IMR-90 (cell line): Measurements from ENCODE around the gene STAG1. TPM values are rescaled to one million over a fixed set of nuclear protein-coding genes. Genes with fewer than 3 reads are reported as not detected.
A peak's percentile ranks its signal among the peaks of the same experiment; 100 is the strongest.

ENCODE experiments used
- ATAC-seq: fragments of 200-7000 bp; cut with Tn5 transposase; 2 replicates; pipeline ENCODE4 v1.9.1; 2020; ENCODE audit warnings: low read depth, mild to moderate bottlenecking, moderate library complexity
- BruUV-seq: library from RNA; stranded (reverse); fragments of 400-500 nt; replicated peaks from 2 replicates; lab custom pipeline; 2021; lab: Mats Ljungman, UMichigan
- CTCF ChIA-PET: fragments of 300-600 bp; formaldehyde crosslinking; extraction: SDS; loops from one replicate; lab custom pipeline; 2021; ENCODE audit warnings: antibody characterized with exemption; lab: Yijun Ruan, JAX
- POLR2A ChIA-PET: fragments of 300-600 bp; sonication (Branson Sonifier 250); formaldehyde crosslinking; loops from one replicate; lab custom pipeline; 2022; ENCODE audit warnings: antibody characterized with exemption; ENCODE audit not compliant: unreplicated experiment; lab: Charles Lee
- DNase-seq: peaks from one replicate; pipeline ENCODE4 v3.0.0; 2013
- H2AFZ ChIP-seq: replicated peaks from 2 replicates; pipeline ENCODE3; 2013; ENCODE audit warnings: low read length, mild to moderate bottlenecking; ENCODE audit not compliant: poor library complexity
- H2AK5ac ChIP-seq: 2 replicates; pipeline ENCODE4 v1.6.1; 2013; ENCODE audit warnings: low read depth, low read length, inconsistent platforms
- H2AK9ac ChIP-seq: replicated peaks from 2 replicates; pipeline ENCODE3; 2013; ENCODE audit warnings: mild to moderate bottlenecking, low read depth, low read length, moderate library complexity; ENCODE audit not compliant: poor library complexity
- H2BK120ac ChIP-seq: 2 replicates; pipeline ENCODE4 v1.6.1; 2013; ENCODE audit warnings: low read depth, low read length, inconsistent platforms
- H2BK15ac ChIP-seq: 3 replicates; pipeline ENCODE4 v1.6.1; 2013; ENCODE audit warnings: low read depth, low read length, inconsistent platforms
- H2BK20ac ChIP-seq: 2 replicates; pipeline ENCODE4 v1.6.1; 2013; ENCODE audit warnings: low read depth, mild to moderate bottlenecking, inconsistent platforms, low read length, moderate library complexity
- H2BK5ac ChIP-seq: 2 replicates; pipeline ENCODE4 v1.6.1; 2013; ENCODE audit warnings: mild to moderate bottlenecking, low read depth, low read length, inconsistent platforms; ENCODE audit not compliant: poor library complexity, severe bottlenecking
- H3K14ac ChIP-seq: replicated peaks from 2 replicates; pipeline ENCODE4 v1.6.1; 2013; ENCODE audit warnings: low read depth, low read length, inconsistent platforms
- H3K18ac ChIP-seq: 2 replicates; pipeline ENCODE4 v1.6.1; 2013; ENCODE audit warnings: low read depth, low read length, control low read depth
- H3K23ac ChIP-seq: 2 replicates; pipeline ENCODE4 v1.6.1; 2013; ENCODE audit warnings: low read depth, low read length, inconsistent platforms
- H3K27ac ChIP-seq: 2 replicates; pipeline ENCODE4 v1.5.1; 2013; ENCODE audit warnings: mild to moderate bottlenecking, control low read depth, low read length; ENCODE audit not compliant: insufficient read depth
- H3K27me3 ChIP-seq: 2 replicates; pipeline ENCODE4 v1.6.1; 2013; ENCODE audit warnings: low read length; ENCODE audit not compliant: control insufficient read depth, insufficient read depth
- H3K36me3 ChIP-seq: 2 replicates; pipeline ENCODE4 v1.6.1; 2013; ENCODE audit warnings: low read length, mixed read lengths; ENCODE audit not compliant: control insufficient read depth, insufficient read depth
- H3K4ac ChIP-seq: 2 replicates; pipeline ENCODE4 v1.6.1; 2013; ENCODE audit warnings: low read depth, low read length, inconsistent platforms
- H3K4me1 ChIP-seq: 2 replicates; pipeline ENCODE4 v1.6.1; 2013; ENCODE audit warnings: low read length, mixed read lengths; ENCODE audit not compliant: control insufficient read depth, insufficient read depth
- H3K4me2 ChIP-seq: 2 replicates; pipeline ENCODE4 v1.6.1; 2013; ENCODE audit warnings: low read depth, mild to moderate bottlenecking, control low read depth, low read length, moderate library complexity
- H3K4me3 ChIP-seq: 2 replicates; pipeline ENCODE4 v1.5.1; 2013; ENCODE audit warnings: low read depth, mild to moderate bottlenecking, control low read depth, low read length, moderate library complexity; ENCODE audit not compliant: insufficient read depth
- H3K56ac ChIP-seq: 2 replicates; pipeline ENCODE4 v1.6.1; 2013; ENCODE audit warnings: low read length, inconsistent platforms; ENCODE audit not compliant: insufficient read depth; ENCODE audit errors: extremely low read depth
- H3K79me1 ChIP-seq, 2 experiments: 2 replicates each; pipeline ENCODE4 v1.6.1; 2013; ENCODE audit warnings: low read length in 2 of 2, inconsistent platforms in 1 of 2, low read depth in 1 of 2
- H3K9ac ChIP-seq: 2 replicates; pipeline ENCODE4 v1.6.1; 2013; ENCODE audit warnings: low read depth, low read length, control low read depth
- H3K9me1 ChIP-seq: 2 replicates; pipeline ENCODE4 v1.6.1; 2013; ENCODE audit warnings: low read length, inconsistent platforms; ENCODE audit not compliant: insufficient read depth
- H3K9me3 ChIP-seq: 2 replicates; pipeline ENCODE4 v1.6.1; 2013; ENCODE audit warnings: low read length; ENCODE audit not compliant: control insufficient read depth, insufficient read depth
- H4K20me1 ChIP-seq: 2 replicates; pipeline ENCODE4 v1.6.1; 2013; ENCODE audit warnings: low read length, inconsistent platforms; ENCODE audit not compliant: insufficient read depth
- H4K5ac ChIP-seq: 2 replicates; pipeline ENCODE4 v1.6.1; 2013; ENCODE audit warnings: mild to moderate bottlenecking, low read depth, low read length, control low read depth
- H4K8ac ChIP-seq, 2 experiments: 2 replicates each; pipeline ENCODE4 v1.6.1; 2013; ENCODE audit warnings: low read depth in 2 of 2, low read length in 2 of 2, control low read depth in 1 of 2, inconsistent platforms in 1 of 2
- H4K91ac ChIP-seq: 2 replicates; pipeline ENCODE4 v1.6.1; 2013; ENCODE audit warnings: low read depth, low read length, inconsistent platforms; ENCODE audit not compliant: insufficient read depth
- BHLHE40 ChIP-seq: fragments of 150-350 bp; IDR thresholded peaks from 2 replicates; pipeline ENCODE4 v1.6.1; 2016; ENCODE audit warnings: mild to moderate bottlenecking, low read depth, low read length
- CEBPB ChIP-seq: IDR thresholded peaks from 2 replicates; pipeline ENCODE4 v1.6.1; 2012; ENCODE audit warnings: low read depth, low read length, improper control_type of control experiment
- CHD1 ChIP-seq: IDR thresholded peaks from 2 replicates; pipeline ENCODE4 v1.6.1; 2012; ENCODE audit warnings: low read depth, low read length, improper control_type of control experiment
- ELK1 ChIP-seq: fragments of 150-350 bp; IDR thresholded peaks from 2 replicates; pipeline ENCODE4 v1.6.1; 2016; ENCODE audit warnings: low read depth, mild to moderate bottlenecking, low read length, moderate library complexity, borderline replicate concordance
- FOS ChIP-seq: fragments of 150-350 bp; IDR thresholded peaks from 2 replicates; pipeline ENCODE4 v1.6.1; 2016; ENCODE audit warnings: low read depth, low read length
- MAFK ChIP-seq: IDR thresholded peaks from 2 replicates; pipeline ENCODE4 v1.6.1; 2012; ENCODE audit warnings: low read depth, low read length, improper control_type of control experiment
- MAZ ChIP-seq: IDR thresholded peaks from 2 replicates; pipeline ENCODE4 v1.6.1; 2012; ENCODE audit warnings: low read depth, mild to moderate bottlenecking, low read length, improper control_type of control experiment, moderate library complexity, borderline replicate concordance
- MXI1 ChIP-seq: IDR thresholded peaks from 2 replicates; pipeline ENCODE4 v1.6.1; 2012; ENCODE audit warnings: low read depth, mild to moderate bottlenecking, low read length, moderate library complexity, borderline replicate concordance
- NFE2L2 ChIP-seq: fragments of 150-350 bp; IDR thresholded peaks from 2 replicates; pipeline ENCODE4 v1.6.1; 2016; ENCODE audit warnings: low read depth, mild to moderate bottlenecking, low read length
- POLR2A ChIP-seq: IDR thresholded peaks from 2 replicates; pipeline ENCODE4 v1.6.1; 2012; ENCODE audit warnings: mild to moderate bottlenecking, low read depth, low read length
- RAD21 ChIP-seq: IDR thresholded peaks from 2 replicates; pipeline ENCODE4 v1.6.1; 2012; ENCODE audit warnings: low read length, improper control_type of control experiment
- RCOR1 ChIP-seq: IDR thresholded peaks from 2 replicates; pipeline ENCODE4 v1.6.1; 2012; ENCODE audit warnings: mild to moderate bottlenecking, low read length, improper control_type of control experiment; ENCODE audit not compliant: insufficient replicate concordance
- RFX5 ChIP-seq: IDR thresholded peaks from 2 replicates; pipeline ENCODE4 v1.8.0; 2012; ENCODE audit warnings: low read depth, mild to moderate bottlenecking, low read length, moderate library complexity
- SMC3 ChIP-seq: fragments of 150-350 bp; IDR thresholded peaks from 2 replicates; pipeline ENCODE4 v1.6.1; 2016; ENCODE audit warnings: low read depth, mild to moderate bottlenecking, antibody characterized with exemption, low read length, moderate library complexity
- USF2 ChIP-seq: fragments of 150-350 bp; IDR thresholded peaks from 2 replicates; pipeline ENCODE4 v1.6.1; 2017; ENCODE audit warnings: mild to moderate bottlenecking, antibody characterized with exemption, low read length, low read depth
- WGBS, 2 experiments: methylation state at CpG; one replicate each; pipeline versions ENCODE4 v1.1.5 to v1.1.7; 2013; ENCODE audit warnings: missing lambda C conversion rate in 2 of 2; ENCODE audit not compliant: insufficient read length in 1 of 2; ENCODE audit errors: extremely low coverage in 2 of 2; 5-methylcytosine and 5-hydroxymethylcytosine counted together
- dilution Hi-C: fragments of 300-500 bp; cut with HindIII; formaldehyde crosslinking; loops from one replicate; pipeline ENCODE4 v1.14.3; 2018; ENCODE audit warnings: low sequenced_read_pairs; ENCODE audit not compliant: unreplicated experiment
- in situ Hi-C: fragments of 300-500 bp; cut with MboI; formaldehyde crosslinking; loops from 3 replicates; pipeline ENCODE4 v1.14.3; 2019; ENCODE audit warnings: low sequenced_read_pairs, inconsistent platforms, mixed read lengths
- intact Hi-C: fragments of 100-400 bp; cut with micrococcal nuclease; formaldehyde crosslinking; loops from 2 replicates; pipeline ENCODE4 v1.10.0; 2022
- polyA plus RNA-seq, 3 experiments: library from polyadenylated mRNA; depleted of rRNA; stranded (reverse); fragments of >200 nt; gene quantifications; 2 replicates each; pipeline ENCODE4 v1.2.3, GENCODE V29; 2012; ENCODE audit warnings: low replicate concordance in 1 of 3
- total RNA-seq: library from RNA; depleted of rRNA; stranded (reverse); fragments of >200 nt; gene quantifications from 2 replicates; pipeline ENCODE4 v1.2.3, GENCODE V29; 2012
- TF ChIP-seq, protein P1 (sequence below): conservative IDR thresholded peaks from 2 replicates; pipeline ENCODE4 v1.5.1; 2012; ENCODE audit warnings: mild to moderate bottlenecking, low read depth, low read length, improper control_type of control experiment

Gene STAG1
- total and polyA plus RNA-seq, 2 of the 4 experiments (the other 2 are of a cell fraction) = 9.6 to 32.3 TPM

DNA sequence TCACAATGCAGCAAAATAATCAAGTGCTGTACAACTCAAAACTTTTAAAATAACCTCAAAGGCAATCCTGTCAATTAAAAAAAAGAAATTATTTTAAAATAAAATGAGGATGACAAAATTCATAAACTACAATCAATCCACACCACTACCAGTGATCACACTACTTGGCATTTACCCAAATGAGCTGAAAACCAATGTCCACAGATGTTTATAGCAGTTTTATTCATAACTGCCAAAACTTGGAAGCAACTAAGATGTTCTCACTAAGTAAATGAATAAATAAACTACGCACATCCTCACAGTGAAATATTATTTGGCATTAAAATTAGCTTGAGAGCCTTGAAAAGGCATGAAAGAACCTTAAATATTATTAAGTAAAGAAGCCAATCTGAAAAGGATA lies 121.3 kb downstream of the STAG1 start:
- peaks cover 7% of the 10 kb centered on the region; the same call in 1 of the 2 replicates for H4K20me1 ChIP-seq
- H3K79me1 ChIP-seq = peaks cover 30 to 64% of the 10 kb centered on the region in 2 experiments
- TF ChIP-seq MXI1 (no peak), RCOR1 (no peak), USF2 (no peak), FOS (no peak), NFE2L2 (no peak), MAZ (no peak), ELK1 (no peak), BHLHE40 (no peak), CHD1 (no peak), RFX5 (no peak), RAD21 (no peak), CEBPB (no peak), MAFK (no peak), SMC3 (no peak), POLR2A (no peak)
- TF ChIP-seq, protein P1, sequence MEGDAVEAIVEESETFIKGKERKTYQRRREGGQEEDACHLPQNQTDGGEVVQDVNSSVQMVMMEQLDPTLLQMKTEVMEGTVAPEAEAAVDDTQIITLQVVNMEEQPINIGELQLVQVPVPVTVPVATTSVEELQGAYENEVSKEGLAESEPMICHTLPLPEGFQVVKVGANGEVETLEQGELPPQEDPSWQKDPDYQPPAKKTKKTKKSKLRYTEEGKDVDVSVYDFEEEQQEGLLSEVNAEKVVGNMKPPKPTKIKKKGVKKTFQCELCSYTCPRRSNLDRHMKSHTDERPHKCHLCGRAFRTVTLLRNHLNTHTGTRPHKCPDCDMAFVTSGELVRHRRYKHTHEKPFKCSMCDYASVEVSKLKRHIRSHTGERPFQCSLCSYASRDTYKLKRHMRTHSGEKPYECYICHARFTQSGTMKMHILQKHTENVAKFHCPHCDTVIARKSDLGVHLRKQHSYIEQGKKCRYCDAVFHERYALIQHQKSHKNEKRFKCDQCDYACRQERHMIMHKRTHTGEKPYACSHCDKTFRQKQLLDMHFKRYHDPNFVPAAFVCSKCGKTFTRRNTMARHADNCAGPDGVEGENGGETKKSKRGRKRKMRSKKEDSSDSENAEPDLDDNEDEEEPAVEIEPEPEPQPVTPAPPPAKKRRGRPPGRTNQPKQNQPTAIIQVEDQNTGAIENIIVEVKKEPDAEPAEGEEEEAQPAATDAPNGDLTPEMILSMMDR = no peak
- H2BK20ac ChIP-seq = no peak overlapping the region
- in situ Hi-C loops = no loop called here
- H2AK9ac ChIP-seq = no peak overlapping the region
- H3K9ac ChIP-seq = no peak overlapping the region
- H2BK5ac ChIP-seq = no peak overlapping the region
- H4K8ac ChIP-seq = no peak overlapping the region
- no peak overlapping the region for H2BK120ac ChIP-seq
- H4K5ac ChIP-seq = no peak overlapping the region
- WGBS, 2 experiments = no CpG with 5 or more reads among the region's 1 CpG
- no peak overlapping the region for H3K4ac ChIP-seq
- no peak overlapping the region for H3K27ac ChIP-seq
- no peak overlapping the region for H3K4me3 ChIP-seq
- dilution Hi-C loops = no loop called here
- DNase-seq (no peak), ATAC-seq (no peak)
- H3K4me1 ChIP-seq = peaks cover 6% of the 10 kb centered on the region
- no peak overlapping the region for H3K4me2 ChIP-seq
- H2AK5ac ChIP-seq = no peak overlapping the region
- H3K18ac ChIP-seq = no peak overlapping the region
- no peak overlapping the region for H4K91ac ChIP-seq
- no peaks in the 10 kb centered on the region for H3K27me3 ChIP-seq
- H3K9me3 ChIP-seq = no peaks in the 10 kb centered on the region
- H3K36me3 ChIP-seq = peaks cover 3% of the 10 kb centered on the region
- intact Hi-C loops = no loop called here
- H3K9me1 ChIP-seq = no peaks in the 10 kb centered on the region; the same call in 1 of the 2 replicates
- H3K23ac ChIP-seq = peak overlapping the region; percentile 88; the same call in 1 of the 2 replicates
- no TSS peak for BruUV-seq
- H3K14ac ChIP-seq = no peak overlapping the region
- no peak overlapping the region for H3K56ac ChIP-seq
- no peak overlapping the region for H2AFZ ChIP-seq
- POLR2A ChIA-PET = no interaction called here
- no peak overlapping the region for H2BK15ac ChIP-seq
- CTCF ChIA-PET = no interaction called here
